SKM-1 treated with dmso at 0.1 percent for 144 hours (cell line): ENCODE measurements around the gene KREMEN1.
A peak's percentile ranks its signal among the peaks of the same experiment; 100 is the strongest.
"Not testable (repeated sequence)": the region's sequence is repeated elsewhere in the genome, so short reads cannot be mapped to it uniquely, and the experiment has no call there.

Experiments used
- DNase-seq: peaks from one replicate; lab custom pipeline; 2025; ENCODE audit not compliant: unreplicated experiment; lab: John Stamatoyannopoulos, UW

KREMEN1 gene

DNA sequence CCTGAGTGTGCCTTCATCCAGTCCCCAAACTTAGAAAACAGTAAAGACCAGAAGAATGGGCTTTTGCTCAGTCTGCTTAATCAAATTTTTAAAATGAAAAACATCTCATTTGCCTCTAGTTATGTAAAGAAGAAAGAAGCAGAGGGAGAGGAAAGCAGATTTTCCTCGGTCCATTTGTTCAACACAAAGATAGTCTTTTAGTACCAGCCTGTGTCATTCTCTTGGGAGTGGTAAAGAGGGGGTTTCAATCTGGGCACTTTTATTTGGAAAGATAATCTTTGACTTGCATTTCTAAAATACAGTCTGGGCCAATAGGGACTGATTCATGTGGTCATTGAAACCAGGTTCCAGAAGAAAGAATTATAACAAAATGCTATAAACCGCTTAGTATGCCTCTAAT is 29.5 kb downstream of the KREMEN1 start:
- no peak for DNase-seq

DNA sequence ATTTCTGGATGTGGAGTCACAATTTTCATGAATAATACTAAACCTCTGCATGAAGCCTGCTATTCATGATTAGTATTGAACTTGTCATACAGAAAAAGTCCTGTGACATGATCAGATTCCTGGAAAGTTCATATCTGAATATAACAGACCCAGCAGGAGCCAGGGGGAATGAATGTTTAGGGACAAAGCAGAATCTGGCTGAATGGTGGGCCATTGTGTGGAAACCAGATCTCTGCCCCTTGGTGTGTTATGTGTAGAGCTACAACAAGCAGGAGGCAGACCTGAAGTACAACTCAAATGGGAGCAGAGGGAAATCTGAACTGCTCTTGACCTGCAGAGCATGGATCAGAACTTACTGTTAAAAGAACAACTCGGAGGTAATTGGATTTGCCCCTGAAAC is 30.3 kb downstream of the KREMEN1 start:
- DNase-seq, result no peak

DNA sequence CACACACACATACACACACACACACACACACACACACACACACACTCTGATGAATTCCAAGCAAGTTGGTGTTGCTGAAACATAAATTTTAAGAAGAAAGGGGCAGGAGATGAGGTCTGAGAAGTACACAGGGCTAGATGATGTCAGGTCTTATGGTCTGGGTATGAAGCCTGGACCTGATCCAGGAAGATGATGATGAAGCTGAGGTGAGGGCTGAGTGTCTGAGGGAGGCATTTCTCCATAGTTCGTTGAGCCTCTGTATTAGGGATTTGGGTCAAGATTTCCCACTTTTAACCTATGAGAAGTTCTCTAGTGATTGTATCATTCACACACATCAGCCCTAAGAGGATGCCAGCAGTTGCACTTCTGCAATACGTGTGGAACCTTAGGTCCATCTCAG is 32.6 kb downstream of the KREMEN1 start:
- no peak for DNase-seq

DNA sequence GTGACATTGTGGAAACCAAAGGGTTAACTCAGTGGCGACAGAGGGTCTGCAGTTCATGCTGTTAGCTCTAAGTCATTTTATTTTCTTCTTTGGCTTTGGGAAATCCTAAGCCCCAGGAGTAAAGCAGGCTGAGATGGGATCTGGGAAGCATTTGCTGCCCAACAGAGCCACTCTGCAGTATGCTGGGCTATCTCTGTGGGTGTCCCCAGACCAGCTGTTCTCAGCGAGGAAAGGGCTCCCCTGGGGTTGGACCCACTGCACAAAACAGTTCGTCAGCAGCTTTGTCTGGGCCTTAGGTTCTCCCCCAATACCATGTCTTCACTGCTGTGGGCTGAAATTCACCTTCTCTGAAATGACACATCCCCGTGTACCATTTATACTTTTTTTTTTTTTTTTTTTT is 34.0 kb downstream of the KREMEN1 start:
- DNase-seq, result no peak

DNA sequence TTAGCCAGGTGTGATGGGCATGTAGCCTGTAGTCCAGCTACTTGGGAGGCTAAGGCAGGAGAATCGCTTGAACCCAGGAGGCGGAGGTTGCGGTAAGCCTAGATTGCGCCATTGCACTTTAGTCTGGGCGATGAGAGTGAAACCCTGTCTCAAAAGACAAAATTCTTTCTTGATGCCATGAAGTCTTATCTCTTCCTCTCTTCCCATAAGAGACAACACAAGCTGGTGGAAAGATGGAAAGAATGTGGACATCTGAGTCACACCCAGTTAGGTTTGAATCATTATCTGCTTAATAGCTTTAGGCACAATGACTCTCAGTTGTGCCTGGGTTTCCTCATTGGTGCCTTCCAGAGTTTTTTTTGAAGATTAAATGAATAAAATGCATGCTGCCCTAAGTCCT is 35.3 kb downstream of the KREMEN1 start:
- DNase-seq, result no peak

DNA sequence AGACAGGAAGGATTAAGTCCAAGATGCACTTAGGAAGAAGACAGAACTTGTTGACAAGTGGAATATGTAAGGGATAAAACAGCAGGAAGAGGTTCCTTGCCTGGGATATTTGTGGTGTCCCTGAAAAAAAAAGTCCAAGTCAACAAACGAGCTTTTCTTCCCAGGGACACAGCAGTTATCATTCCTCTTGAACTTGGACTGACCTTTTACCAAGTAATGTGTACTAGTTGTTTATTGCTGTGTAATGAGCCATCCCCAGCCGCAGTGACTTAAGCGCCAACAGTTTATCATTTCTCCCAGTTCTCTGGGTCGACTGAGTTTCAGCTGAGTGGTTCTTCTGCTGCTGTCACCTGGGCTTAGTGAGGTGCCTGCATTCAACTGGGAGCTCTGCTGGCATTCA is 37.0 kb downstream of the KREMEN1 start:
- no peak for DNase-seq

DNA sequence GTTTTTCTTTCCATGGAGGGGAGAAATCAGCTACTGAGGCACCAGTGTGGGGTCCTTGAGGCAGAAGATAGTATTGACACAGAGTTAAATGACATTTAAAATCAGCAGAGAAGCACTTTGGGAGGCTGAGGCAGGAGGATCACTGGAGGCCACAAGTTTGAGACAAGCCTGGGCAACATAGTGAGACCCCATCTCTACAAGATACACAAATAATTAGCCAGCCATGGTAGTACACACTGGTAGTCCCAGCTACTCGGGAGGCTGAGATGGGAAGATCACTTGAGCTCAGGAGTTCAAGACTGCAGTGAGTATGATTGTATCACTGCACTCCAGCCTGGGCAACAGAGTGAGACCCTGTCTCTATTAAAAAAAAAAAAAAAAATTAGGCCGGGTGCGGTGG is 38.1 kb downstream of the KREMEN1 start:
- no peak for DNase-seq

DNA sequence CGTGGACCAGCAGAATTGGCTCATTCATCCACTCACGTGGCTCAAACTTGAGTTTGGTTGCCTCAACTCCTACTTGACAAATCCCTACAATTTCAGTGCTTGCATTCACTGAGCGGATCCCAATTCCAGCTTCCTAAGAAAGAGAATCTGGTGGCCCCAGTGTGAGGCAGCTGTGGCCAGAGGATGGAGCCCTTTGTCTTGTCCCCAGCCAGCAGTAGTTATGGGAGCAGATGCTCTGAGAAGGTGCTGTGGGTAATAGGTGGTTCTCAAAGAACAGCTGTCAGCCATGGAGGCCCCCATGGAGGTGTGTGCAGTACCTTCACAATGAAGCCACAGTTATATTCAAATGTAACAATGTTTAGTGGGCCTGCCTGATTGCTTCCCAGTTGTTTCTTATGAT is 39.3 kb downstream of the KREMEN1 start:
- DNase-seq, result no peak

DNA sequence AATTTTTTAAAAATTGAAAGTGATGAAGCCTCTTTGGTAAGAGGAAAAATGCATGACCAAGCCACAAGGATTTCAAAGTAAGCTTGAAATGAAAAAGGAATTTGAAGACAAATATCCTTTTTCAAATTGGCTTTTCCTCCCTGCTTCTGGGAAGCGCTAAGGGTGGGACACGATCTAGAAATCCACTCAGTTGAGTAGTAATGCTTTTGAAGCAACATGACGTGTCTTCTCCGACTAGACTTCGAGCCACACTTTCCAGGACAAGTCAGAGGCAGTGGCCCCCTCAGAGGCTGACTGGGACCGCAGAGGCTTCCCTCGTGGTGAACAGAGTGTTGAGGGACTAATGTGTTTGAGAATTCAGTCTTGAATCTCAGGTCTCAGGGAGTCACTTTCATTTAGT is 39.8 kb downstream of the KREMEN1 start:
- DNase-seq, result no peak

DNA sequence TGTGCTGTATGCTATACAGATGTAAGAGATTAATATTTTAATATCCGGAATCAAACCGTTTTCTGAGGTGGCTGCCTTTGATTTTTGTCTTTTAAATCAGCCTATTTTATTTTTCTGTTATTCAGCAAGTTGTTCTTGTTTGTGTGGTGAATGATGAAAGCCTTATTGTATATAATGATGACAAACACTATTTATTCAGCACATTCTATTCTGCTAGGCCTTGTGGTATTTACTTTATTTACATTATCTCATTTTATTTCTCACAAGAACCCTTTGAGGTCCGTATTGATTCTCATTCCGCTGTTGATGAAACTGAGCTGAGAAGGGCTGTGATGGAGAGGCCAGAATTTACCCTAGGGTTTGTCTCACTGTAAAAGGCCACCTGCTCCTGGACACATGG is 40.5 kb downstream of the KREMEN1 start:
- DNase-seq, result no peak

DNA sequence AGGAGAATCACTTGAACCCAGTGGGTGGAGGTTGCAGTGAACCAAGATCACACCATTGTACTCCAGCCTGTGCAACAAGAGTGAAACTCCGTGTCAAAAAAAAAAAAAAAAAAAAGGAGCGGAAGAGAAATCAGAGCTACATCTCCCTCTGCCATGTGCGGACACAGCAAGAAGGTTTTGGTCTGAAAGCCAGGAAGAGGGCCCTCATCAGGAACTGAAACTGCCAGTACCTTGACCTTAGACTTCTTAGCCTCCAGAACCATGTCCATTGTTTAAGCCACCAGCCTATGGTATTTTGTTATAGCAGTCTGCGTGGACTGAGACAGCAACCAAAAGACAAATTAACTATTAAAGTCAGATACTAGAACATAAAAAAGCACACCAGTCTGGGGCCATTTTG is 41.6 kb downstream of the KREMEN1 start:
- DNase-seq, result no peak

DNA sequence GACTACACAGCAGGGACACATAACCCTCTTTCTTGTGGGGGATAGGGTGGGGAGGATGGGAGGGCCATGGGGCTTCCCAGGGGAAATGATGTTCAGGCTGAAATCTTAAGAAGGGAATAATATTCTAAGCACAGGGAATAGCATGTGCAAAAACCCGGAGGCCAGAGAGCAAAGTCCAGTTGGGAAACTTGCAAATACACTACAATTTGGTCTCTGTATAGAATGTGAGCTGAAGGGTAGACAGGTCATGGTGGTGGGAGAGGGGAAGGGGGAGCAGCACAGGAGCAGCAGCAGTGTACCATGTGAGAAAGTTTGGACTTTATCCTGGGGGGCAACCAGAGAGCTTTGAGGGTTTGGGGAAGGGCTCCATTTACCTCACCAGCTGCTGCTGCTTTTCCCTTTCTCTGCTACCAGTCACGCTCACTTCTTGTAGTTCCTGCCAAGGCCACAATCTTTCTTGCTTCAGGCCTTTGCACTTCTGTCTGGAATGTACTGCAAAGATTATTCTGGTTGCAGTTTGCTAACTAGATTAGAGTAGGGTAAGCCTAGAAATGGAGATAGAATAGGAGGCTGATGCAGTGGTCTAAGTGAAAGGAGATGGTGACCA is 43.0 kb downstream of the KREMEN1 start:
- DNase-seq, result no peak

DNA sequence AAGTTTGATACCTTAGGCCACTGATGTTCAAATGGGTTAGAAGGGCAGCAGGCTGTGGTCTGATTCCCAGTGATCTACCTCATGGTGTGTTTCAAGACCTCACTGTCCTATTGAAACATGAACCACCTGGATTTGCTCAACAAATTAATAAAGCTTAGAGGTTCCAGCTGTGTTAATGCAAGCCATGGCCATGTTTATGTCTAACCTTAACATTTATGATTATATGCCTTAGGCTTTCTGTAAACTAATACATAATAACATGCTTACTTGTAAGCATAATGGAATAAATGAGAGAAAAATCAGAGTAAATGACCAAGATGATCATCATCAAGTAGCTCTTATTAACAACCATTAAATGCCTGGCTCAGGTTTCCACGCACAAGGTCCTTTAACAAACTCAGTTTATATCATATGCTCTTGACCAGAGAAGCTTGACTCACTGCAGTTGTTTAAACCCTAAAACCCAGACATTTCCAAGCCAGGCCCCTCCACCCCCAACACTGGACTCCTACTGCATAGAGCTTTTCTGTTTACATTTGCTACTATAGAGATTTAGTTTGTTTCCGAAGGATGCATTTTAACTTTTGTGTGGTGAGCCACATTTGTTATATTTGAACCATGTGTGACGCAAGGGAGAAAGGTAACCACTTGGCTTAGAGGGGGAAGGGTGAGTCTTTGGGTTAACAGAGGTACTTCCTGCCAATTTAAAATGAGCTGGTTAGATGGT is 43.7 kb downstream of the KREMEN1 start:
- no peak for DNase-seq

DNA sequence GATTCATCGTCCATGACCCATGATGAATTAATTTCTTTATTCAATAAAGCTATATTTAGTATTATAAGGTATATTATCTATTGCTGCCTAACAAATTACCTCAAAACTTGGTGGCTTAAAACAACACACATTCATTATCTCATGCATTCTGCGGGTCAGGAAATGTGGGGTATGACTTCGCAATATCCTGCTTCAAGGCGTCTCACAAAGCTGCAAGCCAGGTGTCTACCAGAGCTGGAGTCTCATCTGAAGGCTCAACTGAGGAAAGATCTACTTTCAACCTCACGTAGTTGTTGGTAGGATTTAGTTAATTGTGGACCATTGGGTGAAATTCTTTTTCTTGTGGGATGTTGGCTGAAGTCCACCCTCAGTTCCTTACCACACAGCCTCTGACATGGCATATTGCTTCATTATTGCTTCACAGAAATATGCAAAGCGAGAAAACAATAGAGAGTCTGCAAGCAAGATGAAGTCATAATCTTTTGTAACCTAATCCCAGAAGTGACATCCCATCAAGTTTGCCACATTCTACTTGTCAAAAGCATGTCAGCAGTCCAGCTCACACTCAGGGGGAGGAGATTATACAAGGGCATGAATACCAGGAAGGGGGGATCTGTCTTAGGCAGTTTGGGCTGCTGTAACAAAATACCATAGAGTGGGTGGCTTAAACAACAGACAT is 45.1 kb downstream of the KREMEN1 start:
- DNase-seq, result peak; percentile 51

DNA sequence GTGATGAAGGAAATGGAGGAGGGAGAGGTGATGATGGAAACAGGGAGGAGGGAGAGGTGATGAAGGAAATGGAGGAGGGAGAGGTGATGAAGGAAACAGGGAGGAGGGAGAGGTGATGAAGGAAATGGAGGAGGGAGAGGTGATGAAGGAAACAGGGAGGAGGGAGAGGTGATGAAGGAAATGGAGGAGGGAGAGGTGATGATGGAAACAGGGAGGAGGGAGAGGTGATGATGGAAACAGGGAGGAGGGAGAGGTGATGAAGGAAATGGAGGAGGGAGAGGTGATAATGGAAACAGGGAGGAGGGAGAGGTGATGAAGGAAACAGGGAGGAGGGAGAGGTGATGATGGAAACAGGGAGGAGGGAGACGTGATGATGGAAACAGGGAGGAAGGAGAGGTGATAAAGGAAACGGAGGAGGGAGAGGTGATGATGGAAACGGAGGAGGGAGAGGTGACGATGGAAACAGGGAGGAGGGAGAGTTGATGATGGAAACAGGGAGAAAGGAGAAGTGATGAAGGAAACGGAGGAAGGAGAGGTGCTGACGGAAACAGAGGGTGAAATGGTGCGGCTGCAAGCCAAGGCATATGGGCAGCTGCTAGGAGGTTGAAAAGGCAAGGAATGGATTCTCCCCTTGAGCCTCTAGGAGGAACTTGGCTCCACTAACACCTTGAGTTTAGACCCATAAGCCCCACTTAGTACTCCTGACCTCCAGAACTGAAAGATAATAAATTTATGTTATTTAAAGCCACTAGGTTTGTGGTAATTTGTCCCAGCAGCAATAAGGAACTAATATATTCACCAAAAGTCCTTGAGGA is 47.5 kb downstream of the KREMEN1 start:
- DNase-seq, result not testable (repeated sequence)

DNA sequence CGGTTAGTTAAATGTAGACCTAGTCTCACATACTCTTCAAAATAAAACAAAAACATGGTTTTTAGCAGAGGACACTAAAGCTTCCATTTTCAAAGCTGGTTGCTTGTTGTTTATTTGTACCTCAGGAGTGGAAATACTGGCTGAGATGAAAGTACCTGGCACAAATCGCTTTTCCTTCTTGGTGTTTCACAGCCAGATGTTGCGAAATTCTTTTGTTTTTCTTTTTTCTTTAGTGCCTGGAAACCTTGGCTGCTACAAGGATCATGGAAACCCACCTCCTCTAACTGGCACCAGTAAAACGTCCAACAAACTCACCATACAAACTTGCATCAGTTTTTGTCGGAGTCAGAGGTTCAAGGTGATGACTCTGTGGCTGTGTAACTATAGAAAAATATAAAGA is 48.3 kb downstream of the KREMEN1 start:
- no peak for DNase-seq

DNA sequence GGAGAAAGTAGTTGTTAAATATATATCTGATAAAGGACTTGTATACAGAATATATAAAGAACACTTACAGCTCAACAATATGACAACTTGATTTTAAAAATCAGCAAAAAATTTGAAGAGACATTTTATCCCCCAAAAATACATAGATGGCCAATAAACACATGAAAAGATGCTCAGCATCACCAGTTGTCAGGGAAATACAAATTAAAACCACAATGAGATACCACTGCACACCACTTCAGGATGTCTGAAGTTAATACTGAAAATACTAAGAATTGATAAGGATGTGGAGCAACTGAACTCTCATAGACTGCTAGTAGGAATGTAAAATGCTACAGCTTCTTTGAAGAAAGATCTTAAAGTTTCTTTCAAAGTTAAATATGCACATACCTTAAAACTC is 49.2 kb downstream of the KREMEN1 start:
- no peak for DNase-seq

DNA sequence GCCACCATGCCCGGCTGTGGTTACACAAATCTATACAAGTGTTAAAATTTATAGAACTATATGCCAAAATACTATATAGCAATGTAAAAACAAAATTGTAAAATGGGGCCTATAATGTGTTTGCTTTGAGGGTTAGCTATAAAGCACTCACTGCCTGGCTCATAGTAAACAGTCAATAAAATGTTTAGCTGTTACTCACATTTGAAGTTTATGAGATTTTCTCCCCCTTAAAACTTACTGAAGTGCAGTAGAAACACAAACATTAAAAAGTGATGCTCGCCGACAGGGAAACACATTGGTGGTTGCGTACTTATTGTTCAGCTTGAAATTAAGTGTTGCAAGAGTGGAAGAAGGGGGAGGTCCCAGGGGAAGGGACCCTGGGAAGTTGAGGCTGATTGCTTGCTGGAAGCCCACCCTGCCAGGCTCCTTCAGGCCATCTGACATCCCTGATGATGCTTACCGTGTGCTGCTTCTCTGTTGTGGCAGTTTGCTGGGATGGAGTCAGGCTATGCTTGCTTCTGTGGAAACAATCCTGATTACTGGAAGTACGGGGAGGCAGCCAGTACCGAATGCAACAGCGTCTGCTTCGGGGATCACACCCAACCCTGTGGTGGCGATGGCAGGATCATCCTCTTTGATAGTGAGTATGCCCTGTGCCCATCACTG is 52.1 kb downstream of the KREMEN1 start:
- no peak for DNase-seq

DNA sequence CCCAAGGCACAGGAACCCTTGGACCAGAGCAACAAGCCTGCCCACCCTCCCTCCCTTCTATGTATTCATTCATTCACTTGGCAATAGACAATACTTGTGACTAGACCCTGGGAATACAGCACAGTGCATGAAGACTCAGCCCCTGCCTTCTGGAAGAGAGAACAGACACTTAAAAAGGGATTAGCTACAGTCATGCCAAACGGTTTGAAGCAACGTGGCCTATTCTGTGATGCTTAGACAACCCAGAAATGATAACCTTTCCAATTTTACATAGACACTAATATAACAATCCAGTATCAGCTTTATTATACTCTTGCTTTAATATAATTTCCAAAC is 52.6 kb downstream of the KREMEN1 start:
- no peak for DNase-seq

DNA sequence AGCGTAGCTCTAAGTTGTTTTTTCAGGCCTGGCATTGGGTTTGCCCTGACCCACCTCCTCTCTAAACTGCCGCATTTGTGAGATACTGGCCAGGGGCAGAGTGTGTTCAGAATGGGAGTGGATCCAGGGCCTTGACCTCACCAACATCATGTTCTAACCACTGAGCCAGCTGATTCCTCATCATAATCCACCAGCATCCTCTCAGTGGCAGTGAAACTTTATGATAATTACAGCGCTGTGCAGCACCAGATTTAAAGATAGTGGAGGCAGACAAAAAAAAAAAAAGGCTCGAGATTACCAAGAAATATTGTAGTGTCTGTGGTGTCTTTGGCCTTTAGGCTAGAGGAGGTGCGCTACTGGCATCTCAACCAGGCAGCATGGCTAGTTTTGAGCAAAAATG is 53.0 kb downstream of the KREMEN1 start:
- no peak for DNase-seq

DNA sequence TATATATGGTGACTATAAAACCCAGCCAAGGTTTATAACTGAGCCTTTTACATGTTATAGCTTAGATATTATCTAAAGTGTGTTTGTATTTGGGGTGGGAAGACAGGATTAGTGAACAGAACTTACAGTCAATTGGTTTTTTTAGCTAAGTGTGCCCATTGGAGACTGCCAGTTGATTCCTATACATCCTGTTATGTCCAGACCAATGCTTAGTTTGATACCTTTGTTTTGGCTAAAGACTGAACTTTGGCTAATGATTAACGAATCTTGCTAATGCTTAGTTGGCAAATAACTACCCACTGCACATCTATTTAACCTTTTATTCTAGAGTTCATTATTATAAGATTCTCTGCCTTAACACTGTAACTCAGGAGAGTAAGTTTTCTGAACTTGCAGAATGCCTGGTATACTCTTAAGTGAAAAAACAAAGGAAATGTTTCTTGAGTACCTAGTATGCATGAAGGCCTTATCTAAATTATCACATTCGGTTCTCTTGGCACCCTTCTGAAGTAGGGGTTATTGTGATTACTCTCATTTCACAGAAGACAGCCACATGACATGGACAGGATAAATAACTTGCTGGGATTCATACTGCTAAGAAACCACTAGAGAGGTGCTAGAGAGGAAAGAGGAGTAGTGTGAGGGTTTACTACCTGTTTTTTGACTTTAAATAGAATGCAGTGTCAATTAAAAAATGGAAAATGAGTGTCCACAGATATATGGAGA is 54.0 kb downstream of the KREMEN1 start:
- DNase-seq, result no peak
